GM12875 (cell line): Measurements from ENCODE around the gene DCP1A.
"Not testable (repeated sequence)": the region's sequence is repeated elsewhere in the genome, so short reads cannot be mapped to it uniquely, and the experiment has no call there.

ENCODE experiments used
- H3K4me3 ChIP-seq: one replicate; pipeline ENCODE4 v1.5.1; 2011; ENCODE audit warnings: low read depth, low read length, control low read depth
- CTCF ChIP-seq: IDR thresholded peaks from 2 replicates; pipeline ENCODE4 v1.5.1; 2011; ENCODE audit warnings: low read depth, mild to moderate bottlenecking, control low read depth, inconsistent platforms, low read length, moderate library complexity, borderline replicate concordance; ENCODE audit not compliant: insufficient read depth

DCP1A gene

GRCh38 chr3:53328746-53329145 is 18.6 kb downstream of the DCP1A start:
- TF ChIP-seq CTCF, result no peak
- no peak overlapping the region for H3K4me3 ChIP-seq

DNA sequence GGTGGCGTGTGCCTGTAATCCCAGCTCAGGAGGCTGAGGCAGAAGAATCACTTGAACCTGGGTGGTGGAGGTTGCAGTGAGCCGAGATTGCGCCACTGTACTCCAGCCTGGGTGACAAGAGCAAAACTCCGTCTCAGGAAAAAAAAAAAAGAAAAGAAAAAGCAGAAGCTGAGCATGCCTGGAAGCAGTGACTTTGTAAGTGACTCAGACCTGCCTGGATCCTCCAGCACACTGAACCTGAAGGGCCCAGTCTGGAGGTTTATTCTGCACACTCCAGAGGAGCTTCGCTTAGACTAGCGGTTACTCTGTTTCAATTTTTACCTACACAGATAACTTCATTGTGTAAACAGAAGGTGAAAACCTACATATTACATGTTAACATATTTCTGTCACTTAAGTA is 19.4 kb downstream of the DCP1A start:
- H3K4me3 ChIP-seq, result not testable (repeated sequence)

GRCh38 chr3:53324105-53324504 is 23.2 kb downstream of the DCP1A start:
- no peak for TF ChIP-seq CTCF
- no peak overlapping the region for H3K4me3 ChIP-seq

DNA sequence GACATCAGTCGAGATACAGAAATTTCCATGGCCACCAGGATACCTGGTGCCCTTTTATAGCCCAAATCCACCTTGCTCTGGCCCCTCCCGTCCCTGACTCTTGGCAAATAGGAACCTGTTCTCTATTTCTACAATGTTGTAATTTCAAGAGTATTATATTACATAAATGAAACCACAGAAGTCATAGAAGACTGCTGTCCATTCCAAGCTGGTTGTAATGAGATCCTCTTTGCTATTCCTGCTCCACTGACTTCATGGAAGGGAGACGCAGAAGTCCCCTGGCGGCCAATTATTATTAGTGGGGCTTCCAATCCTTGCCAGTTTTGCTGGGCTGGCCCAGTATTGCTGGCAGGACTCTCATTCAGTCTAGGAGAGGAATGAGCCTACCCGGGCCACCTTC is 26.6 kb downstream of the DCP1A start:
- H3K4me3 ChIP-seq, result no peak overlapping the region
- TF ChIP-seq CTCF, result no peak

- TF ChIP-seq CTCF, result no peak
- no peak overlapping the region for H3K4me3 ChIP-seq
Measured at GRCh38 chr3:53318522-53318921, 28.8 kb downstream of the DCP1A start.

DNA sequence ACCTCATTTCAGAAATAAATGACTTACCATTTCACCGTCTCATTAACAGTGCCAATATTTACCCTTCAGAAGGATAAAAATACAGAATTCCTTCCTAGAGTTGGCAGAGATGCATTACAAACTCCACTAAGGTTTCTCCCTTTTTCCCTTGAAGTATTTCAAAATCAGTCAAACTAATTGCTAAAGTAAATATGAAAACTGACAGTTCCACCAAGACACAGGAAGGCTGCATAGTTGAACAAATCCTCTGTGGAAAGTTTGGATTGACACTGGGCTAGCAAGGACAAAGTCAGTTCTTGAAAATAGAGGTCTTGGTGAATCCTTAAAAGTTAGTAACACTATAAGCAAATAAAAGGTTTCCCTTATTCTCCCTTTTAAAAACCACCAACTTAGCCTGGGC is 34.5 kb downstream of the DCP1A start:
- H3K4me3 ChIP-seq, result no peak overlapping the region
- no peak for TF ChIP-seq CTCF

DNA sequence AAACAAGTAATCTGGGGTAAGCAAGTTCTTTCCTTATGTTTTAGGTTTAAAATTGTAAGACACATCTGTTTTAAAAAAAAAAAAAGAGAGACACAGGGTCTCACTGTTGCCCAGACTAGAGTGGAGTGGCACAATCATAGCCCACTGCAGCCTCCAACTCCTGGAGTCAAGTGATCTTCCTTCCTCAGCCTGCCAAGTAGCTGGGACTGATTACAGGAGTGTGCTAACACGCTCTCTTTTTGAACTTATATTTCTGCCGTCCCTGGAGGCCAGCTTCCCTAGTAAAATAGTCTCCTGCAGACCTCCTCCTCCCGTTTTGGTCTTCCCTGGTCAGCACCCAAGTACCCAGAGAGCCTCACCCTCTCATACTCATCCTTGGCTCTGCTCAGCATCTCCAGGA is 35.5 kb downstream of the DCP1A start:
- no peak for TF ChIP-seq CTCF
- no peak overlapping the region for H3K4me3 ChIP-seq

GRCh38 chr3:53303957-53304356 is 43.4 kb downstream of the DCP1A start:
- TF ChIP-seq CTCF, result no peak
- no peak overlapping the region for H3K4me3 ChIP-seq
